Gastroesophageal sphincter (tissue), 3 donors: Measurements from ENCODE around the gene C1QTNF8.

Source experiments
- CTCF ChIP-seq, 4 experiments: fragments of 200-600 bp in 2 of 4; fragments of 450-650 bp in 2 of 4; sonication (generic) in 1 of 4; IDR thresholded peaks; one replicate each; pipeline ENCODE4 v1.5.1; 2017 to 2019; ENCODE audit warnings: antibody characterized with exemption in 4 of 4, mild to moderate bottlenecking in 2 of 4, moderate library complexity in 2 of 4
- POLR2A ChIP-seq, 2 donors: fragments of 450-650 bp; IDR thresholded peaks; one replicate each; pipeline ENCODE4 v1.6.1; 2017; ENCODE audit warnings: antibody characterized with exemption in 2 of 2, mild to moderate bottlenecking in 2 of 2, moderate library complexity in 1 of 2

GRCh38 chr16:1047801-1048200, 48.2 kb downstream of the C1QTNF8 start:
- TF ChIP-seq POLR2A (IDR thresholded peaks at IDR 0.05) (no peak), CTCF (IDR thresholded peaks at IDR 0.05) (no peak)
